GM18499 (cell line): ENCODE results near the gene ABCA8.

Experiments
- ATAC-seq: cut with Tn5 transposase; IDR thresholded peaks from one replicate; pipeline ENCODE4 v1.9.1; 2021; ENCODE audit warnings: moderate number of reproducible peaks; ENCODE audit not compliant: insufficient read depth, unreplicated experiment

ABCA8 gene

DNA sequence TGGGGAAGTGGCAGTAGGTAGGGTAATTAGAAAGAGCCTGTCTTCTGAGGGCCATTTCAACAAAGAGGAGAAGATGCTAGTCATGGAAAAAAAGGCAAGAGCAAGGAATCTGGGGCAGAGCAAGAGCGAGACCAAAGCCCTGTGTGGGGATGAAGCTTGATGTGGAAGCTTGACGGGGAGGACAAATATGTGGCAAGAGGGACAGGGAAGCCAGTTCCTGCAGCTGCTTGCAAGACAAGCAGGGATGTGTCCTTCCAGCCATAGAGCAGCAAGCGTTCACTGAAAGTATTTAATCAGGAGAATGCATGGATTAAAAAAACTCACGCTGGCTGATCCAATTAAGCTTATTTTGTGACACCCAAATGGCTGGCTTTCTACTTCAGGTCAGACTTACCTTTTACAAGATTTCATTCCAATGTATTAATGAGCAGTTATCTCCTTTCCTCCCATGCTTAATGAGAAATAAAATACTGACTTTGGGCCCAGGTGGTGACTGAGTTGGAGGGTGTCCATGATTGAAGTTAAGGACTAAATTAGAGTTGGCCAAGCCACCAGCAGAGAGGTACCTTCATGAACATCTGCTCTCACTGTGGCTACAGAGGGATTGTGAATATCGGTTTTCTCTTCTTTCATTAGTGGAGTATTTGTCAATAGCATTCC, 76.8 kb downstream of the ABCA8 start:
- no peak for ATAC-seq

DNA sequence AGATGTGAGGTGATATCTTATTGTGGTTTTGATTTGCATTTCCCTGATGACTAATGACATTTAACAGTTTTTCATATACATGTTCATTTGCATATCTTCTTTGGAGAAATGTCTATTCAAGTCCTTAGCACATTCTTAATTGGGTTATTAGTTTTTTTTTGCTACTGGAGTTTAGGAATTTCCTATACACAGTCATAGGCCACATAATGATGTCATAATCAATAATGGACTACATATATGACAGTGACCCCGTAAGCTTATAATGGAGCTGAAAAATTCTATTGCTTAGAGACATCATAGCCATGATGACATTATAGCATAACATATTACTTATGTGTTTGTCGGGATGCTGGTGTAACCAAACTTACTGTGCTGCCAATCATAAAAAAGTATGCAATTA, 83.7 kb downstream of the ABCA8 start:
- no peak for ATAC-seq

DNA sequence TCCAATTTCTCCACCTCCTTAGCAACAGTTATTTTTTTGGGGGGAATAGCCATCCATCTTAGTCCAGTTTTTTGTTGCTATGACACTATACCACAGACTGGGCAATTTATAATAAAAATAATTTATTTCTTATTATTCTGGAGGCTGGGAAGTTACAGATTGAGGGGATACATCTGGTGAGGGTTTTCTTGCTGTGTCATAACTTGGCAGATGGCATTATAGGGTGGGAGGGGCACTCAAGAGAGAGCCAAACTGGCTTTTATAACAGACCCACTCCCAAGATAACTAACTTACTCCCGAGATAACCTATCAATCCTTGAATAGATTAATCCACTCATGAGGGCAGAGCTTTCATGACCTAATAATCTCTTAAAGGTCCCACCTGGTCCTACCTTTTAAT, 84.2 kb downstream of the ABCA8 start:
- no peak for ATAC-seq

DNA sequence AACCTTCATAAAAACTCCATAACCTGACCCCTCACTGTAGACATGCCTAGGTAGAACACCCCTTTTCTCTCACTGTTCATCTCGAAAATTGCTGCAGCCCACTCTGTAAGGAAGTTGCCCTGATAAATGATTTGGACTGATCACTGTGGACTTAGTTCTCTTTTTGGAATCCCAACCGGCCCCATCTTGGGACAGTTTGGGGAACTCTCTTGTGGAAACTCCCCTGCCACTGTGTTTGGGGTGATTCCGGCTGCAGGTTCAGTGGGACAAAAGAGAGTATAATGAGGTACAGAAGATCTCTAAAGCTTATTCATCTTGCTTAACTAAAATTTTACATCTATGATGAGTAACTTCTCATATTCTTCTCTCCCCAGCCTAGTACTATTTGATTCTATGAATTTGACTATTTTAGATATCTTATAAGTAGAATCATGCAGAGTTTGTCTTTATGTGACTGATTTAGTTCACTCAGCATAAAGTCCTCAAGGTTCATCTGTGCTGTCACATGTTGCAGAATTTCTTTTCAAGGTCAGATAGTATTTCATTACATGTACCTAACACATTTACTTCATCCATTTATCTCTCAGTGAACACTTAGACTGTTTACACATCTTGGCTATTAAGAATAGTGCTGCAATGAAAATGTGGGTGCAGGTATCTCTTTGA, 84.9 kb downstream of the ABCA8 start:
- ATAC-seq: no peak

DNA sequence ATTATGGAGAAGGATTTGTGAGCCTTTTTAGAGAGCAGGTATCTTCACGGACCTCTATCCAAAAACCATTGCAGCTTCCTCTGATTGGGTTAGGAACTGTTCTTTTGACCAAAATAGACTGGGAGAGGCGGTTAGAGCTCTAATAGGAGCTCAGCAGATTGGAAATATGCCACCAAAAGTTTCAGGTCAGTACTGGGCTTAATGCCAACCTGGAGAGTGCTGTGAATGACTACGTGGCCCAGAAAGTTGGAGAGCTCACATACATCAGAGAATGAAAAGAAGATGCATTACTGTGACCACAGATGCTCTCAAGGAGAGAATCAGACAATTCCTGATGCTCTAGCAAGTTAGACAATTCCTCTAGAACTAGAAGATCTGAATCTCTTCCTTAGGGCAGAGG, 86.5 kb downstream of the ABCA8 start:
- ATAC-seq: no peak

DNA sequence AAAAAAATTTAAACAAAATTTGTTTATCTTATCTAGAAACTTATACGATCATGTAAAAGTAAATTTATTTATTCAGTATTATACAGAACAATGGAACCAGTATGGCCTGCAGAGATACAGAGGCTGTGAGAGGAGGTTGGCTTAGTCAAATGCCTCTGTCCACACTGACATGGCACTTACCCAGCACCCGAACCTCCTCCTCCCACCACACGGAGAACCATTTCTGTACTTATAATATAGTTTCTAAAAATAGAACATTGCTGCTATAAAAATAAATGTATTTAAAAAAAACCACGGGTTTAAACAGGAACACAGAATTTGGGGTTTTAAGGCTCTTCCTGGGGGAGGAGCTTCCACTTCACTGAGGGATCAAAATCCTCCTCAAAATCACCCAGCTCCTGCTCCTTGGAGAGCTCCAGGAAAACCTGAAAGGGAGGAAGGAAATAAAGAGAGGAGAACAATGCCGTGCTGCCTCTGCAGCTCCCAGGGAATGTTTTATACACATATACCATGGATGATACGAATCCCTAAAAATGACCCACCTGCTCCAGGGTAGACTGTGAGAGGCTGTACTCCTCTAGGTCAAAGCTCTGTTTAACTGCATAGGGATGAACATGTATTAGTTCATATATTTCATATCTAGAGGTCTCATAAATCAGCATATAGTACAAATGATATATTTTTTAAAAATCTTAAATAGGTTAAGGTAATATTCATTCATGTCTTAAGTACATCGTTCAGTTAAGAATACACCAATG, 87.3 kb downstream of the ABCA8 start:
- no peak for ATAC-seq

DNA sequence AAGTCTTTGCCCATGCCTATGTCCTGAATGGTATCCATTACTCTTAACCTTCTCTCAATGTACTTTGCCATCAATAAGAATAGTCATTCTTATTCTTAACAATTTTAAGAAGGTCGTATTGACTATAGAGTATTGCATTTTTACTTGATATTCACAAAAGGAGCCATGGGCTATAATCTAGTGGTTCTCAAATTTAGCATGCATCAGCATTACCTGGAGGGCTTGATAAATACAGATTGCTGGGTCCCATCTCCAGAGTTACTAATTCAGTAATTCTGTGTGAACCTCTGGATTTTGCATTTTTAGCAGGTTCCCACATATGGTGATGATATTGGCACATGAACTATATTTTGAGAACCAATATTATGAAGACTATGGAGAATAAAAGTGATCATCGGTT, 89.6 kb downstream of the ABCA8 start:
- ATAC-seq: no peak

DNA sequence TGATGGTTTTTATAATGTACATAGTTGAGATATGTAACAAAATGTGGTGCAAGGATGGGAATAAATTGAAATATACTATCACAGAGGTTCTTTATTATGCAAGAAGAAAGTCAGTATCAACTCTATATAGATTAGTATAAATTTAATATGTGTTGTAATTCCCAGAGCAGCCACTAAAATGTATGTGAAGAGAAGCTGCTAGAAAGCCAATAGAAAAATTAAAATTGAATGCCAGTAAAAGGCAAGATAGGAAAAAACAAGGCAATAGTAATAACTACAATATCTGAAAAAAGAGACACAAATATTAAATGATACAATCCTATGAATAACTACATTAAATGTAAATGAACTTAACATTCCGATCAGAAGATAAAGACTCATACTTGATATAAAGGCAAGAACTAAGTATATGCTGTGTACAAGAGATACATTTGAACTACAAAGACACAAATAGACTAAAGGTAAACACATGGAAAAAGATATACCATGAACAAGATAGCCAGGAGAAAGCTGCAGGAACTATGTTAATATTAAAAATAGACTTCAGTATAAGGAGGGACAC, 92.0 kb downstream of the ABCA8 start:
- no peak for ATAC-seq

DNA sequence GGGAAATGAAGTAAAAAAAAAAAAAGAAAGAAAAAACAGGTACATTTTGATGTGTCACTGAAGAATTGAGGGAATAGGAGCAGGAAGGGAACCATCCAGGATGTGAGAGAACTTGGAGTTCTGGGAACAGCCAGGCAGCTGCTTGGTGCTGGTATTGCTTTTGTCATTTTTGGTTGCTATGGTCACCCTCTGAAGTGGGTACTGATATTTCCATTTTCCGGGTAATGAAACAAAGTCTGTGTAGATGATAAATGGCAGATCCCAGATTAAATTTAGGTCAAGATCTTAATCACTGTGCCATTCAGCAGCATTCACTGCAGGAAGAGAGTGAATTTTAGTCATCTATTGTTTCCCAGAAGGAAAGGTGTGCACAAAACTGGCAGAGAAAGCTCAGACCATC, 93.6 kb downstream of the ABCA8 start:
- no peak for ATAC-seq

DNA sequence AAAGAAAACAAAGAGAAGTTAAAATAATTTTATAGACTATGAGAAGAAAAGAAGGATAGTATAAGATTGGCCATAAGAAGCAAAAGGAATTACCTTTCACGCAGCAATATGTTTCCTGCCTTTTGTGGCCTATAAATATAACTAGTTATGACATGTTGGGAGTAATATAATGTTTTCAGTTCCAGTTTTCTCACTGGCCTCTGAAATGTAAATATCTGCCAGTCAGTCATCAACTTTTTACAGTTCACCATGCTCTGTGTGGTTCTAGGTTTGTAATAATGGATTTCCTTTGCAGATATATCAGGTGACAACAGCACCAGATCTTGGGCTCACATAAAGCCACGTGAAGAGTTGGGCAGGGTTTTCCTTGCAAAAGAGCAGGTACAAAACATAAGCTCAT, 94.3 kb downstream of the ABCA8 start:
- ATAC-seq: no peak

DNA sequence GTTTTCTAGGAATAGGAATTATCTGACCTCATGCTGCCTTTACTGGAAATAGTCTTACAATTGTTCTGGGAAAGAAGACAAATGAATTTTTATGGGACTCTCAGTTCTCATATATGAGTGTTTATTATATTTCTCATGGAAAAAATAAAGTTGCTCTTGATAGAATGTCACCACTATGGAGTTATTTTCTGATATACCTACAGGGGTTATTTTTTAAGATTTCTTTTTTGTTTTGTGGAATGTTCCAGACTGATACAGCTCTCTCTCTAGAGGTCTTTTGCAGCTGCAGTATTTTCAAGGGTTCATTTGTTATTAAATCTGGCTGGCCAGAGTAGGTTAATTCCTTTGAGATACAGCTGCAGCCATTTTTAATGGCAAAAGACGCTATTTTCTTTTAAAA, 100.7 kb downstream of the ABCA8 start:
- ATAC-seq: no peak

DNA sequence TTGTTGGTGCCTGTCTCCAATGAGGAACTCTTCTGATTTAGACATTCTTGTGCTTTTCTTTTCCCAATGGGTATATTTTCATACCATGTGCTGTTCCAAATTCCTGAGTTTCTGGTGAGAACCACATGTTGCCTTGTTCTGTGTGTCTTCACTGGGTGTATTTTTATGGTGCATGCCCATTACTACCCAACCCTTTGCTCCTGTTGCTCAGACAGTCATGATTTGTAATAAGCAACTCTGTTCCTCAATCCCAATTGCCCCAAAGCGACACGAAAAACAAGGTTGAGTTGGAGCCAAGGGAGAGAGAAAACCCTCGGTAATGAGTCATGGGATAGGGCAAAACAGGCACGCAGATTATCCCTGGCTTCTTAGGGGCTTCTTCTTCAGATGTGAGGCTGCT, 101.8 kb downstream of the ABCA8 start:
- no peak for ATAC-seq

DNA sequence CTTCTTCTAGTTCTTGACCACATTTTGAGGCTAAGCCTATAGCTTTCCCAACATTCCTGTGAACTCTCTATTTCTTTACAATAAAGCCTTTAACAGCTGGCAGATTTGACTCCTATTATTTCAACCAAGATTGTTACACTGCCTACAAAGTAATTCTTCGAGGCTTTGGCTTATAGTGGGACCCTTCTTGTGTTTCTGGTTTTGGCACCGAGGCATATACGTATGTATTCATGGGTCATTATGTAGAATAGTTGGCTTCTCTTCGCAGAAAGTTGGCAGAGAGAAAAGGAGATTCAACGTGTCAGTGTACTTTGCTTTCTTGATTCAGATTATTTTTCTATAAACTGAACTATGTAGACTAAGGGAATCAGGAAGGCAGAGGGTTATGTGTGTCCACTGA, 102.2 kb downstream of the ABCA8 start:
- ATAC-seq: no peak

DNA sequence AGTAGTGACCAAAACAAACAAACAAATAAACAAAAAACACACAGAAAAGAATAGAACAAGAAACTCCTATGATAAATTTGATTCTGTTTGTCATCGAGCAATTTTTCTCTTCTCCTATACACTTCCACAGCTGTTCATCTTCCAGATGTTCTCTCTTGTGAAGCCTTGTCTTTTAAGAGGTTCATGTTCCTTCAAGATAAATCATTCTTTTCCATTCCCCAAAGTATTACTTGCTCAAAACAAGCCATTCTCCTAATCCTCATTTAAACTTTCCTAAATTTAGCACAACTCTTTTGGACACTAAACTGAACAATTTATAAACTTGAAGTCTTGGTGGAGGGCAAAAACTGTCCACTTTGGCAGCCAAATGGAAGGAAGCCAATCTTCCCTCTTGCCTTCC, 103.3 kb downstream of the ABCA8 start:
- no peak for ATAC-seq

DNA sequence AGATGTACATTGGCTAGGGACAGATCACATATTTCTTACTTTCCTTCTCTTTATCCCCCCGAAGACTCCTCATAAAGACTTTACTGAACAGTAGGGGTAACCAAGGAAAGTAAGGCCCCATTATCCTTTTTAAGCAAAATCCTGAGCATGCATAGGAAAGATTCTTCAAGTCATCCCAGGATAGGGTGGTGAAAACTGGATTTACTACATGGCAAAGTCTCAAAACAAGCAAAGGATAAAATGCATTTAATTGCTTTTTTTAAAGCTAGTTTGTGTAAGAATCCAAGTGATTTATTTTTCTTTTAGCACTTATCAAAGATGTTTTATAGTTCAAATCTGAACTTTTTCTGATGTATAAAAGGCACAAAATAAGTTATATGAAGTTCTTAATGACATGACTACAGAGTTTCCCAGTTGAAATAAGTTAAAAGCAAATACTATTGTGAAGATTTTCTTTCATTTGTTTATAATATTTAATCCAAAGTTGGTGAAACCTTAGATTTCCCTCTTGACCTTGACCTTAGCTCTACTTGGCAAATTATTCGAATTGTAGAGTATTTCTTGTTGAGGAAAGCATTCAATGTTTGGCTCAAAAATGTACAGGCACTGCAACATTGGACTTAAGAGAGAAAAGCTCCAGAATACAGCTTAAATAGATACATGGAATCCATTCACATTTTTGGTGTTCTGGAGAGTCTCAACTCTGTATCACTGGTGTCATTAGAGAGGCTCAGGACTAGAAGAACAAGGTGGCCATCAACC, 104.3 kb downstream of the ABCA8 start:
- no peak for ATAC-seq

DNA sequence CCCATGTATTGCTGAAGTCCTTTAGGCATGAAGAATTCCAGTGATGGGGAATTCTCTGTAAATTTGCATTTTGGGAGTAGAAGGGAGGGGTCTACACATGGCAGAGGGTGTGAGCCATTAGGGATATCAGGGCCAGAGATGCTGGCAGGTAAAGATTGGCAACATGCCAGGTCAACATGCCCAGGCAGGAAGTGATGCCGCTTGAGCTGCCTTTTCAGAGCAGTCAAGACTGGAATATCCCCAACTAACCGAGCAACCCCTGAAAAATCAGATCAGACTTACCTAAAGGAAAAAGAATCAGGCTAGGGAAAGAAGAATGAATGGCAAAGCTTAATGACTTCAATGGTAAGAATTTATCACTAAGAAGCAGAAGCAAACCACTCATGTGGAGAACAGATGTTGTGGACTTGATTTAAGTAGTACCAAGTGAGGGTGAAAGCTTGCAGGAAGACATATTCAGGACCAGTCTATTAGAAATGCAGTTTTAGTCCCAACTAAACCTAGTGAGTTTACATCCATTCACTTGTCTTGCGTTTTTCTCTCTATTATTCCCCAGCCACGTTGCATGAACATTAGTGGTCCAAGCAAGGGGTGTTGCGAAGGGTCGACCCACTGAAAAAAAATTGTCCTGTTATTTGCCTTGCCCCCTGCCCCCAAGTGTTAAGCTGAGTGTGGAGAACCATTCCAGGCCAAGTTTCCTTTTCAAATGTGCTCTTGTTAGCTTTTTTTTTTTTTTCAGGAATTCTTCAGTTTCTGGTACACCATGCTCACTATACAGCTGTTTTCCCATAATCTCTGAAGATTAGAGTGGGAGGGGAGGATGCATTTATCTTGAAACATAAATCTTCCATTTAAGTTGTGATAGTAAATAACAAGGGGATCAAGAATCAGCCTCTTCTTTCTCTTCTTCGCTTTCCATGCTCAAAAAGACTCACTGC, 105.2 kb downstream of the ABCA8 start:
- ATAC-seq: no peak

DNA sequence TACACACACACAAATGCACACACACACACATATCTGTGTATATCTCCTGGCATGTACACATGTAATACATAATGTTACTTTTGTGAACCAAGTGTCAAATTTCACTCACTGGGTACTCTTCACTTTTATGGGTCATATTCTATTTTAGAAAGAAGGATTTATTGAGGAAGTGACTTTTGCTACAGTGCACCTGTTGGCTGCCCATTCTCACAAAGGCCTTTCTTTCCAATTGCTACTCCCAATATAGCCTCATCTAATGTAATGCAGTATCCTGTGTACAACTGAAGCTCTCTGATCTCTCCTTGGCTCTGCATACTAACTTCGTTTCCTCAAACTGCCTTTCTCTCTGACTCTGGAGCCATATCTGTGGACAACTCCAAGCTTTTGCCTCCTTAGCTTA, 107.5 kb downstream of the ABCA8 start:
- no peak for ATAC-seq

DNA sequence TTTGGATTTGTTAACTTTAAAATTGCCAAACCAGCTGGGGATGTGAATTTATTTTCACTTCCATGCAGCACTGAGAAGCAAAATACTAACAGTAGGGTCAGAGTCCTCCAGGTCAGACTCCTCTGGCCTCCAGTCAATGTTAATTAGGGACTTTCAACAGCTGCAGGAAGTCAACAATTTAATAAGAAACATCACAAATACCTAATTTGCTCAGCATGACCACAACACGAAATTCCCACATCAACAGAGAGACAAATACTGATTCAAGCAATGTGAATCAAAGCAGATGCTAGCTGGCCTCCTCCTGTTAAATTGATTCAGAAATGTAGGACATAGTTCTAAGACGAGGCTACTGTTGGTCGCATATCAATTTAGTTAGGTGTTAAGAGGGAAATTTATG, 111.7 kb downstream of the ABCA8 start:
- no peak for ATAC-seq

DNA sequence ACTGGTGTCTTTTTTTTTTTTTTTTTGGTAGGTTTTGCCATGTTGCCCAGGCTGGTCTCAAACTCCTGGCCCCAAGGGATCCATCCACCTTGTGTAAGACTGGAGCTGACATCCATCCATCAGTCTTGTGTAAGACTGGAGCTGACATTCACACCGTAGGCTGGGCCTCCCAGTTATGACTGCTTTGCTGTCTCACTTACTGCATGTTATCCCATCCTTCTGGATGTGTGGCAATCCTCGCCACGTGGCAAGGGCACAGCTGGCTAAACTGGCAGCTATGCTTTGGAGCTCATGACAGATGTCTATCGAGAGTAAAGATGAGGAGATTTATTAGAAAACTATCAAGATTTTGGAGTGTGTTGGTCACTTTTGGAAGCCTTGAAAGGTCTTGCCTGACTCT, 115.1 kb downstream of the ABCA8 start:
- no peak for ATAC-seq

DNA sequence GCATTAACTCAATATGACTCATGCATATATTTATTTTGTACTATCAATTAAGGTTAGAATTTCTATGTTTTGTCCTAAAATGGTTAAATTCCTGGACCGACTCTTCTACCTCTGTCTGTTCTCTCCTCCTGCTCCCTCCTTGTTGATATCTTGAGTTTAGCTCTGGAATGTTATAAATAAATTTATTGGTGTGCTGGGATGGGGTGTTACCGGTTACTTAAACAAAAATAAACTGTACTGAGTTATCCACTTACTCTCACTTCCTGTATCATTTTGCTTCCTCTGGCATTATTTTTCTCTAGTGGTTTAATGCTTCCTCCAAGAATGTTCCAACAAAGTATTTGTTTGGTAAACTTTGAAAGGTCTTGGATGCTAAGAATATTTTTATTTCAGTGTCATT, 120.1 kb downstream of the ABCA8 start:
- ATAC-seq: no peak
